Activated CD8-positive, alpha-beta T cell treated with anti-CD3 and anti-CD28 coated beads for 36 hours (primary cell): ENCODE measurements around the gene LRRC4B. TPM values are rescaled to one million over a fixed set of nuclear protein-coding genes. Genes with fewer than 3 reads are reported as not detected.

ENCODE experiments used
- ATAC-seq: fragments of 200-7000 bp; cut with Tn5 transposase; one replicate; pipeline ENCODE4 v1.10.0; 2021; ENCODE audit warnings: mild to moderate bottlenecking, moderate library complexity
- CTCF ChIA-PET: fragments of 350-600 bp; sonication (Branson Sonifier 250); formaldehyde crosslinking; loops from one replicate; lab custom pipeline; 2021; ENCODE audit warnings: antibody characterized with exemption; lab: Charles Lee
- POLR2A ChIA-PET: fragments of 350-600 bp; sonication (Branson Sonifier 250); formaldehyde crosslinking; loops from one replicate; lab custom pipeline; 2021; ENCODE audit warnings: antibody characterized with exemption; lab: Charles Lee
- DNase-seq: peaks from one replicate; pipeline ENCODE4 v3.0.0-alpha.2; 2020
- H3K27ac Mint-ChIP-seq: one replicate; pipeline ENCODE4 v1.8.0; 2021; ENCODE audit warnings: mild to moderate bottlenecking, mixed read lengths
- H3K27me3 Mint-ChIP-seq: one replicate; pipeline ENCODE4 v1.8.0; 2021; ENCODE audit warnings: mixed read lengths
- H3K36me3 Mint-ChIP-seq: one replicate; pipeline ENCODE4 v1.8.0; 2021; ENCODE audit warnings: low read depth, mixed read lengths
- H3K4me1 Mint-ChIP-seq: one replicate; pipeline ENCODE4 v1.8.0; 2021; ENCODE audit warnings: low read depth, mixed read lengths
- H3K4me3 Mint-ChIP-seq: one replicate; pipeline ENCODE4 v1.8.0; 2021; ENCODE audit warnings: mild to moderate bottlenecking, moderate library complexity, mixed read lengths
- H3K9me3 Mint-ChIP-seq: one replicate; pipeline ENCODE4 v1.8.0; 2021; ENCODE audit warnings: mixed read lengths
- CTCF ChIP-seq: fragments of 200-600 bp; IDR thresholded peaks from one replicate; pipeline ENCODE4 v1.8.0; 2022; ENCODE audit warnings: antibody characterized with exemption, mild to moderate bottlenecking
- intact Hi-C: fragments of 100-400 bp; cut with micrococcal nuclease; formaldehyde crosslinking; loops from one replicate; pipeline ENCODE4 v1.10.0; 2022
- total RNA-seq, 2 experiments: library from RNA; stranded (reverse); gene quantifications; one replicate each; pipeline ENCODE4 v1.2.3, GENCODE V29; 2021

The LRRC4B gene
- total RNA-seq, 2 experiments from 2014 or later: not detected

- no peak for DNase-seq
- Mint-ChIP-seq H3K4me1 (peaks cover 21% of the 10 kb centered on the region), H3K4me3 (no peak overlapping the region), H3K36me3 (peaks cover 18% of the 10 kb centered on the region), H3K9me3 (peaks cover 5% of the 10 kb centered on the region), H3K27ac (no peak overlapping the region), H3K27me3 (no peaks in the 10 kb centered on the region)
- intact Hi-C loops: no loop called here
- no peak for TF ChIP-seq CTCF
- ChIA-PET CTCF (no interaction called here), POLR2A (no interaction called here)
- ATAC-seq: no peak
These were observed 79.6 kb downstream of the LRRC4B start for GRCh38 chr19:50488389-50489194.

GRCh38 chr19:50486823-50487515, 81.3 kb downstream of the LRRC4B start:
- intact Hi-C loops: no loop called here
- H3K36me3 Mint-ChIP-seq: peaks cover 21% of the 10 kb centered on the region
- peak; percentile 74 for TF ChIP-seq CTCF
- H3K4me3 Mint-ChIP-seq: no peak overlapping the region
- no peak overlapping the region for H3K27ac Mint-ChIP-seq
- ATAC-seq: peak; percentile 78
- ChIA-PET POLR2A (interaction anchor here (1.0 kb wide), 1 partner anchor 24 kb away, joined by 3 read pairs; the partner anchor contains the start of gene JOSD2), CTCF (interaction anchor here (0.6 to 1.8 kb wide), 8 partner anchors 8 to 146 kb away, joined by 3 to 6 read pairs (median 4); partner anchors contain the start of gene JOSD2)
- H3K9me3 Mint-ChIP-seq: peaks cover 5% of the 10 kb centered on the region
- H3K27me3 Mint-ChIP-seq: no peaks in the 10 kb centered on the region
- peak; percentile 90 for DNase-seq
- peaks cover 16% of the 10 kb centered on the region for H3K4me1 Mint-ChIP-seq

- ATAC-seq (no peak), DNase-seq (no peak)
- Mint-ChIP-seq H3K4me1 (peaks cover 4% of the 10 kb centered on the region), H3K36me3 (peaks cover 23% of the 10 kb centered on the region), H3K9me3 (peaks cover 5% of the 10 kb centered on the region), H3K4me3 (no peak overlapping the region), H3K27me3 (no peaks in the 10 kb centered on the region), H3K27ac (no peak overlapping the region)
- ChIA-PET POLR2A (no interaction called here), CTCF (interaction anchor here (0.7 to 1.5 kb wide), 2 partner anchors 116 to 145 kb away, joined by 3 to 4 read pairs; no protein-coding TSS in a partner anchor)
- intact Hi-C loops: no loop called here
- TF ChIP-seq CTCF: no peak
These were observed 82.8 kb downstream of the LRRC4B start for GRCh38 chr19:50485284-50485955.

- CTCF ChIA-PET: no interaction called here
- H3K9me3 Mint-ChIP-seq: peaks cover 5% of the 10 kb centered on the region
- no peak for DNase-seq
- H3K36me3 Mint-ChIP-seq: peaks cover 31% of the 10 kb centered on the region
- intact Hi-C loops: no loop called here
- no peak overlapping the region for H3K27ac Mint-ChIP-seq
- POLR2A ChIA-PET: no interaction called here
- H3K4me1 Mint-ChIP-seq: peaks cover 10% of the 10 kb centered on the region
- ATAC-seq: no peak
- no peak for TF ChIP-seq CTCF
- H3K27me3 Mint-ChIP-seq: no peaks in the 10 kb centered on the region
- H3K4me3 Mint-ChIP-seq: no peak overlapping the region
These were observed 85.3 kb downstream of the LRRC4B start for GRCh38 chr19:50482916-50483315.
